Measurements from ENCODE around the gene WNT7A.

WNT7A gene

GRCh38 chr3:13829311-13829710, 50.6 kb downstream of the WNT7A start:
- Mint-ChIP-seq H3K4me1 (ENCODE audit: low read depth) (no peaks in the 10 kb centered on the region), H3K27ac (no peak overlapping the region)

GRCh38 chr3:13828501-13829265, 51.2 kb downstream of the WNT7A start:
- Mint-ChIP-seq H3K27me3 (ENCODE audit: low read depth) (no peaks in the 10 kb centered on the region), H3K9me3 (no peaks in the 10 kb centered on the region), H3K36me3 (ENCODE audit: low read depth) (no peaks in the 10 kb centered on the region), H3K4me3 (no peak overlapping the region), H3K4me1 (ENCODE audit: low read depth) (no peaks in the 10 kb centered on the region), H3K27ac (no peak overlapping the region)
- no peak for DNase-seq (ENCODE audit: low spot score)

More at GRCh38 chr3:13829311-13829710, 50.6 kb downstream of the WNT7A start:
- H3K36me3 Mint-ChIP-seq (ENCODE audit: low read depth), result no peaks in the 10 kb centered on the region
- H3K9me3 Mint-ChIP-seq, result no peaks in the 10 kb centered on the region
- no peaks in the 10 kb centered on the region for H3K27me3 Mint-ChIP-seq (ENCODE audit: low read depth)
- H3K4me3 Mint-ChIP-seq, result no peak overlapping the region
- DNase-seq (ENCODE audit: low spot score), result no peak

GRCh38 chr3:13827699-13828098, 52.2 kb downstream of the WNT7A start:
- H3K36me3 Mint-ChIP-seq (ENCODE audit: low read depth), result no peaks in the 10 kb centered on the region
- no peaks in the 10 kb centered on the region for H3K4me1 Mint-ChIP-seq (ENCODE audit: low read depth)
- no peaks in the 10 kb centered on the region for H3K9me3 Mint-ChIP-seq
- no peaks in the 10 kb centered on the region for H3K27me3 Mint-ChIP-seq (ENCODE audit: low read depth)
- no peak overlapping the region for H3K4me3 Mint-ChIP-seq
- no peak overlapping the region for H3K27ac Mint-ChIP-seq
- no peak for DNase-seq (ENCODE audit: low spot score)

GRCh38 chr3:13827256-13827655, 52.6 kb downstream of the WNT7A start:
- H3K36me3 Mint-ChIP-seq (ENCODE audit: low read depth), result no peaks in the 10 kb centered on the region
- no peak for DNase-seq (ENCODE audit: low spot score)
- no peak overlapping the region for H3K27ac Mint-ChIP-seq
- H3K27me3 Mint-ChIP-seq (ENCODE audit: low read depth), result no peaks in the 10 kb centered on the region
- no peaks in the 10 kb centered on the region for H3K9me3 Mint-ChIP-seq
- no peak overlapping the region for H3K4me3 Mint-ChIP-seq
- H3K4me1 Mint-ChIP-seq (ENCODE audit: low read depth), result no peaks in the 10 kb centered on the region

- no peak overlapping the region for H3K27ac Mint-ChIP-seq
- no peaks in the 10 kb centered on the region for H3K36me3 Mint-ChIP-seq (ENCODE audit: low read depth)
- DNase-seq (ENCODE audit: low spot score), result no peak
- no peaks in the 10 kb centered on the region for H3K27me3 Mint-ChIP-seq (ENCODE audit: low read depth)
- H3K9me3 Mint-ChIP-seq, result no peaks in the 10 kb centered on the region
- H3K4me1 Mint-ChIP-seq (ENCODE audit: low read depth), result no peaks in the 10 kb centered on the region
- no peak overlapping the region for H3K4me3 Mint-ChIP-seq
Observed at GRCh38 chr3:13826672-13827071, 53.2 kb downstream of the WNT7A start.

- no peak overlapping the region for H3K4me3 Mint-ChIP-seq
- H3K27me3 Mint-ChIP-seq (ENCODE audit: low read depth), result no peaks in the 10 kb centered on the region
- H3K4me1 Mint-ChIP-seq (ENCODE audit: low read depth), result no peaks in the 10 kb centered on the region
- no peak for DNase-seq (ENCODE audit: low spot score)
- H3K36me3 Mint-ChIP-seq (ENCODE audit: low read depth), result no peaks in the 10 kb centered on the region
- no peak overlapping the region for H3K27ac Mint-ChIP-seq
- H3K9me3 Mint-ChIP-seq, result no peaks in the 10 kb centered on the region
Observed at GRCh38 chr3:13825821-13826220, 54.0 kb downstream of the WNT7A start.

- Mint-ChIP-seq H3K27me3 (ENCODE audit: low read depth) (no peaks in the 10 kb centered on the region), H3K9me3 (peaks cover 1% of the 10 kb centered on the region), H3K36me3 (ENCODE audit: low read depth) (no peaks in the 10 kb centered on the region), H3K27ac (no peak overlapping the region), H3K4me3 (no peak overlapping the region), H3K4me1 (ENCODE audit: low read depth) (no peaks in the 10 kb centered on the region)
- DNase-seq (ENCODE audit: low spot score), result no peak
Observed at GRCh38 chr3:13825311-13825579, 54.6 kb downstream of the WNT7A start.

GRCh38 chr3:13824521-13825310, 55.2 kb downstream of the WNT7A start:
- Mint-ChIP-seq H3K4me1 (ENCODE audit: low read depth) (no peaks in the 10 kb centered on the region), H3K36me3 (ENCODE audit: low read depth) (peaks cover 1% of the 10 kb centered on the region), H3K27ac (no peak overlapping the region), H3K4me3 (no peak overlapping the region), H3K27me3 (ENCODE audit: low read depth) (no peaks in the 10 kb centered on the region), H3K9me3 (peaks cover 6% of the 10 kb centered on the region)
- DNase-seq (ENCODE audit: low spot score), result no peak

- H3K4me3 Mint-ChIP-seq, result no peak overlapping the region
- DNase-seq (ENCODE audit: low spot score), result no peak
- H3K9me3 Mint-ChIP-seq, result peaks cover 10% of the 10 kb centered on the region
- H3K4me1 Mint-ChIP-seq (ENCODE audit: low read depth), result no peaks in the 10 kb centered on the region
- H3K36me3 Mint-ChIP-seq (ENCODE audit: low read depth), result peaks cover 1% of the 10 kb centered on the region
- H3K27ac Mint-ChIP-seq, result no peak overlapping the region
- H3K27me3 Mint-ChIP-seq (ENCODE audit: low read depth), result no peaks in the 10 kb centered on the region
Observed at GRCh38 chr3:13823692-13824091, 56.2 kb downstream of the WNT7A start.

- Mint-ChIP-seq H3K27me3 (ENCODE audit: low read depth) (no peaks in the 10 kb centered on the region), H3K4me1 (ENCODE audit: low read depth) (no peaks in the 10 kb centered on the region), H3K4me3 (no peak overlapping the region), H3K36me3 (ENCODE audit: low read depth) (peaks cover 1% of the 10 kb centered on the region), H3K27ac (no peak overlapping the region), H3K9me3 (peaks cover 14% of the 10 kb centered on the region)
- no peak for DNase-seq (ENCODE audit: low spot score)
Observed at GRCh38 chr3:13822871-13823585, 56.8 kb downstream of the WNT7A start.

GRCh38 chr3:13822042-13822441, 57.8 kb downstream of the WNT7A start:
- peaks cover 22% of the 10 kb centered on the region for H3K9me3 Mint-ChIP-seq
- no peaks in the 10 kb centered on the region for H3K4me1 Mint-ChIP-seq (ENCODE audit: low read depth)
- DNase-seq (ENCODE audit: low spot score), result no peak
- no peaks in the 10 kb centered on the region for H3K27me3 Mint-ChIP-seq (ENCODE audit: low read depth)
- no peak overlapping the region for H3K27ac Mint-ChIP-seq
- H3K4me3 Mint-ChIP-seq, result no peak overlapping the region
- peaks cover 1% of the 10 kb centered on the region for H3K36me3 Mint-ChIP-seq (ENCODE audit: low read depth)

GRCh38 chr3:13821126-13821525, 58.7 kb downstream of the WNT7A start:
- H3K27me3 Mint-ChIP-seq (ENCODE audit: low read depth), result no peaks in the 10 kb centered on the region
- H3K27ac Mint-ChIP-seq, result no peak overlapping the region
- peaks cover 1% of the 10 kb centered on the region for H3K36me3 Mint-ChIP-seq (ENCODE audit: low read depth)

GRCh38 chr3:13818919-13819318, 61.0 kb downstream of the WNT7A start:
- Mint-ChIP-seq H3K4me3 (no peak overlapping the region), H3K4me1 (ENCODE audit: low read depth) (no peaks in the 10 kb centered on the region), H3K27ac (no peak overlapping the region), H3K36me3 (ENCODE audit: low read depth) (peaks cover 8% of the 10 kb centered on the region), H3K27me3 (ENCODE audit: low read depth) (no peaks in the 10 kb centered on the region), H3K9me3 (peaks cover 38% of the 10 kb centered on the region)
- DNase-seq (ENCODE audit: low spot score), result no peak

More at GRCh38 chr3:13821126-13821525, 58.7 kb downstream of the WNT7A start:
- no peak for DNase-seq (ENCODE audit: low spot score)
- H3K4me3 Mint-ChIP-seq, result no peak overlapping the region
- peaks cover 31% of the 10 kb centered on the region for H3K9me3 Mint-ChIP-seq
- no peaks in the 10 kb centered on the region for H3K4me1 Mint-ChIP-seq (ENCODE audit: low read depth)

- H3K36me3 Mint-ChIP-seq (ENCODE audit: low read depth), result peaks cover 10% of the 10 kb centered on the region
- H3K27me3 Mint-ChIP-seq (ENCODE audit: low read depth), result no peaks in the 10 kb centered on the region
- H3K9me3 Mint-ChIP-seq, result peaks cover 36% of the 10 kb centered on the region
- no peak overlapping the region for H3K27ac Mint-ChIP-seq
- no peak overlapping the region for H3K4me3 Mint-ChIP-seq
- DNase-seq (ENCODE audit: low spot score), result no peak
- H3K4me1 Mint-ChIP-seq (ENCODE audit: low read depth), result no peaks in the 10 kb centered on the region
Observed at GRCh38 chr3:13815088-13815683, 64.7 kb downstream of the WNT7A start.

All from T-helper 2 cell treated with Interferon-gamma antibody and Interleukin-4, amounts not matched to agents 5 μg/mL and 100 μg/mL, for 36 hours (primary cell).